GM12891 (cell line): ENCODE results near the gene STON2.

Experiments used
- PAX5 ChIP-seq: IDR thresholded peaks from 2 replicates; pipeline ENCODE4 v1.6.1; 2011; ENCODE audit warnings: low read length, moderate library complexity, mild to moderate bottlenecking; ENCODE audit not compliant: insufficient read depth, severe bottlenecking
- POLR2A ChIP-seq: IDR thresholded peaks from 2 replicates; pipeline ENCODE4 v1.6.1; 2011; ENCODE audit warnings: low read depth, low read length, control low read depth
- POLR2AphosphoS5 ChIP-seq: IDR thresholded peaks from 2 replicates; pipeline ENCODE4 v1.6.1; 2011; ENCODE audit warnings: low read depth, low read length, control low read depth
- TAF1 ChIP-seq: IDR thresholded peaks from 2 replicates; pipeline ENCODE4 v1.6.1; 2011; ENCODE audit warnings: low read depth, low read length, control low read depth

GRCh38 chr14:81427348-81428058 lies 27.4 kb upstream of the STON2 start:
- no peak for TF ChIP-seq POLR2A
- TF ChIP-seq POLR2AphosphoS5, result no peak
- no peak for TF ChIP-seq TAF1
- no peak for TF ChIP-seq PAX5
